GM12878 (cell line): ENCODE data around the gene TPRN. TPM values are rescaled to one million over a fixed set of nuclear protein-coding genes. Genes with fewer than 3 reads are reported as not detected.

Experiments
- ATAC-seq: fragments of 200-7000 bp; cut with Tn5 transposase; 3 replicates; pipeline ENCODE4 v1.9.1; 2020; ENCODE audit warnings: mild to moderate bottlenecking, moderate library complexity
- BruUV-seq: library from RNA; stranded (reverse); fragments of 400-500 nt; replicated peaks from 2 replicates; lab custom pipeline; 2021; lab: Mats Ljungman, UMichigan
- CTCF ChIA-PET: fragments of 300-600 bp; sonication (Branson Sonifier 250); formaldehyde crosslinking; extraction: SDS; loops from one replicate; lab custom pipeline; 2021; ENCODE audit warnings: inconsistent platforms; lab: Yijun Ruan, JAX
- POLR2A ChIA-PET: fragments of 350-600 bp; formaldehyde crosslinking; extraction: SDS; loops from one replicate; lab custom pipeline; 2021; ENCODE audit warnings: inconsistent platforms; lab: Charles Lee
- RAD21 ChIA-PET: fragments of 300-600 bp; sonication (Branson Sonifier 250); formaldehyde crosslinking; loops from one replicate; lab custom pipeline; 2023; ENCODE audit warnings: antibody characterized with exemption; ENCODE audit not compliant: unreplicated experiment; lab: Charles Lee
- SMC1A ChIA-PET: fragments of 300-600 bp; sonication (Branson Sonifier 250); formaldehyde crosslinking; loops from one replicate; lab custom pipeline; 2023; ENCODE audit not compliant: unreplicated experiment, uncharacterized antibody; lab: Charles Lee
- DNase-seq: peaks from one replicate; pipeline ENCODE4 v3.0.0-alpha.2; 2011; ENCODE audit warnings: low read depth, low spot score
- FAIRE-seq: peaks from 3 replicates; lab custom pipeline; 2011; peaks lifted over from hg19 to GRCh38; lab: Jason Lieb, UNC
- H2AFZ ChIP-seq: 2 replicates; pipeline ENCODE4 v1.6.0; 2011; ENCODE audit warnings: low read depth, low read length, control low read depth; ENCODE audit not compliant: control insufficient read depth
- H3K27ac ChIP-seq: 2 replicates; pipeline ENCODE4 v1.5.1; 2011; ENCODE audit warnings: control low read depth; ENCODE audit not compliant: control insufficient read depth, insufficient read depth
- H3K27me3 ChIP-seq, 2 experiments: replicated peaks in 1 of 2; 2 replicates each; pipeline versions ENCODE4 v1.6.0 to v1.6.1; 2011; ENCODE audit warnings: low read length in 1 of 2; ENCODE audit not compliant: control insufficient read depth in 2 of 2, insufficient read depth in 2 of 2
- H3K36me3 ChIP-seq, 2 experiments: 2 replicates each; pipeline ENCODE4 v1.5.1; 2011; ENCODE audit warnings: low read length in 1 of 2; ENCODE audit not compliant: control insufficient read depth in 2 of 2, insufficient read depth in 2 of 2
- H3K4me1 ChIP-seq: 2 replicates; pipeline ENCODE4 v1.6.1; 2011; ENCODE audit warnings: mild to moderate bottlenecking, low read length, moderate library complexity, mixed read lengths; ENCODE audit not compliant: control insufficient read depth, insufficient read depth
- H3K4me2 ChIP-seq: 2 replicates; pipeline ENCODE4 v1.6.0; 2011; ENCODE audit warnings: control low read depth; ENCODE audit not compliant: control insufficient read depth, insufficient read depth
- H3K4me3 ChIP-seq: fragments of 200-600 bp; sonication (generic); 2 replicates; pipeline ENCODE4 v1.5.1; 2016
- H3K79me2 ChIP-seq: 2 replicates; pipeline ENCODE4 v1.6.0; 2011; ENCODE audit warnings: low read length; ENCODE audit not compliant: control insufficient read depth, insufficient read depth
- H3K9ac ChIP-seq: 2 replicates; pipeline ENCODE4 v1.8.0; 2011; ENCODE audit warnings: low read length, control low read depth, mixed read lengths; ENCODE audit not compliant: control insufficient read depth, insufficient read depth
- H3K9me3 ChIP-seq: replicated peaks from 3 replicates; pipeline ENCODE4 v1.5.1; 2011; ENCODE audit warnings: mild to moderate bottlenecking, low read length; ENCODE audit not compliant: control insufficient read depth, insufficient read depth
- H4K20me1 ChIP-seq: 2 replicates; pipeline ENCODE4 v1.6.0; 2011; ENCODE audit not compliant: control insufficient read depth, insufficient read depth
- ATF7 ChIP-seq: fragments of 450-650 bp; IDR thresholded peaks from 2 replicates; pipeline ENCODE4 v1.6.1; 2016; ENCODE audit warnings: low read depth, mild to moderate bottlenecking
- FOXM1 ChIP-seq: IDR thresholded peaks from 2 replicates; pipeline ENCODE4 v1.6.1; 2012; ENCODE audit warnings: low read depth, mild to moderate bottlenecking, inconsistent platforms, low read length, moderate library complexity
- HDGF ChIP-seq: fragments of 450-650 bp; IDR thresholded peaks from 2 replicates; pipeline ENCODE4 v1.6.1; 2016; ENCODE audit warnings: antibody characterized with exemption
- MXI1 ChIP-seq: fragments of 150-350 bp; IDR thresholded peaks from 2 replicates; pipeline ENCODE4 v1.6.1; 2011; ENCODE audit warnings: low read depth, mild to moderate bottlenecking, inconsistent platforms, low read length, improper control_type of control experiment
- POLR2A ChIP-seq: IDR thresholded peaks from 2 replicates; pipeline ENCODE4 v1.6.1; 2011; ENCODE audit warnings: low read depth, mild to moderate bottlenecking, low read length
- POLR2AphosphoS2 ChIP-seq: IDR thresholded peaks from 2 replicates; pipeline ENCODE4 v1.6.1; 2011; ENCODE audit warnings: low read depth, mild to moderate bottlenecking, low read length, improper control_type of control experiment, moderate library complexity
- POLR2AphosphoS5 ChIP-seq: IDR thresholded peaks from 2 replicates; pipeline ENCODE4 v1.6.1; 2011; ENCODE audit warnings: mild to moderate bottlenecking, low read length, inconsistent platforms
- SPI1 ChIP-seq: IDR thresholded peaks from 2 replicates; pipeline ENCODE4 v1.6.1; 2011; ENCODE audit warnings: low read depth, mild to moderate bottlenecking, low read length, moderate library complexity, borderline replicate concordance; ENCODE audit not compliant: insufficient read depth
- SREBF2 ChIP-seq: IDR thresholded peaks from 2 replicates; pipeline ENCODE4 v1.6.1; 2012; ENCODE audit warnings: mild to moderate bottlenecking, low read length
- ZNF24 ChIP-seq: fragments of 450-650 bp; IDR thresholded peaks from 2 replicates; pipeline ENCODE4 v1.6.1; 2017; ENCODE audit warnings: antibody characterized with exemption, mild to moderate bottlenecking
- ZNF687 ChIP-seq: fragments of 450-650 bp; IDR thresholded peaks from 2 replicates; pipeline ENCODE4 v1.6.1; 2017; ENCODE audit warnings: mild to moderate bottlenecking, moderate library complexity
- WGBS: methylation state at CpG from one replicate; pipeline ENCODE4 v1.1.6; 2016; ENCODE audit warnings: low lambda C conversion rate; ENCODE audit not compliant: insufficient replicate concordance, insufficient coverage; ENCODE audit errors: missing lambda C conversion rate; 5-methylcytosine and 5-hydroxymethylcytosine counted together
- in situ Hi-C: fragments of 300-500 bp; cut with MboI; formaldehyde crosslinking; loops from 9 replicates; pipeline ENCODE4 v1.14.3; 2018; ENCODE audit warnings: mixed read lengths
- intact Hi-C: fragments of 100-400 bp; cut with micrococcal nuclease; formaldehyde crosslinking; loops from one replicate; pipeline ENCODE4 v1.14.2; 2022; ENCODE audit not compliant: unreplicated experiment
- polyA plus RNA-seq, 11 experiments: library from polyadenylated mRNA; depleted of rRNA in 4 of 11; unstranded in 6 of 11; stranded (reverse) in 5 of 11; fragments of >200 nt; fragmentation: Nextera tagmentation in 4 of 11; fragmentation: Illumina TruSeq in 1 of 11; extraction: Ambion mirVana in 4 of 11; extraction: Trizol in 1 of 11; gene quantifications; 1 replicate in 1 of 11; 2 replicates in 10 of 11; pipeline versions ENCODE4 v1.2.1 to v1.2.3, GENCODE V29; 2011 to 2016; ENCODE audit warnings: inconsistent platforms in 2 of 11, missing spikeins in 2 of 11, low read depth in 1 of 11
- total RNA-seq, 4 experiments: library from RNA; depleted of rRNA in 3 of 4; stranded (reverse); fragments of >200 nt in 3 of 4; fragmentation: Illumina TruSeq in 1 of 4; extraction: Trizol in 1 of 4; gene quantifications; 2 replicates each; pipeline versions ENCODE4 v1.2.1 to v1.2.3, GENCODE V29; 2013 to 2021
- TF ChIP-seq, protein P1 (sequence below): fragments of 450-650 bp; IDR thresholded peaks from 2 replicates; pipeline ENCODE4 v1.6.1; 2017; ENCODE audit warnings: mild to moderate bottlenecking
- TF ChIP-seq, protein P2 (sequence below): IDR thresholded peaks from 2 replicates; pipeline ENCODE4 v1.6.1; 2011; ENCODE audit warnings: low read depth, mild to moderate bottlenecking, low read length, moderate library complexity, borderline replicate concordance; ENCODE audit errors: extremely low read depth
- TF ChIP-seq, protein P3 (sequence below): fragments of 450-650 bp; IDR thresholded peaks from 2 replicates; pipeline ENCODE4 v1.6.1; 2016; ENCODE audit warnings: mild to moderate bottlenecking

Gene TPRN
- total and polyA plus RNA-seq, 10 of the 15 experiments (the other 5 are each of a cell fraction or from before 2014, with no cell fraction given): 0.18 to 19.5 (median 3.1) TPM

- no peak for FAIRE-seq
- H2AFZ ChIP-seq: no peak overlapping the region
- peaks cover 5% of the 10 kb centered on the region; the same call in 1 of the 2 replicates for H3K4me1 ChIP-seq
- H4K20me1 ChIP-seq: no peaks in the 10 kb centered on the region
- in situ Hi-C loops (no loop called here), intact Hi-C loops (no loop called here)
- H3K27me3 ChIP-seq: no peaks in the 10 kb centered on the region
- ChIA-PET POLR2A (interaction anchor here (0.6 to 1.4 kb wide), 4 partner anchors 18 to 191 kb away, joined by 4 to 8 read pairs (median 4); partner anchors contain the start of gene TPRN), CTCF (no interaction called here), RAD21 (no interaction called here), SMC1A (no interaction called here)
- no peak overlapping the region for H3K9ac ChIP-seq
- H3K36me3 ChIP-seq: peaks cover 0 to 2% of the 10 kb centered on the region in 2 experiments; a peak in 2 of 4 replicates
- WGBS: 84% methylated on average over 11 of the region's 12 CpGs
- no peak overlapping the region for H3K4me2 ChIP-seq
- H3K27ac ChIP-seq: no peak overlapping the region
- no peak overlapping the region for H3K4me3 ChIP-seq
- H3K79me2 ChIP-seq: no peaks in the 10 kb centered on the region
- no peak for ATAC-seq
- no TSS peak for BruUV-seq
- no peak for DNase-seq
- H3K9me3 ChIP-seq: no peaks in the 10 kb centered on the region
- no peak for TF ChIP-seq ZNF24
- TF ChIP-seq, protein P1, sequence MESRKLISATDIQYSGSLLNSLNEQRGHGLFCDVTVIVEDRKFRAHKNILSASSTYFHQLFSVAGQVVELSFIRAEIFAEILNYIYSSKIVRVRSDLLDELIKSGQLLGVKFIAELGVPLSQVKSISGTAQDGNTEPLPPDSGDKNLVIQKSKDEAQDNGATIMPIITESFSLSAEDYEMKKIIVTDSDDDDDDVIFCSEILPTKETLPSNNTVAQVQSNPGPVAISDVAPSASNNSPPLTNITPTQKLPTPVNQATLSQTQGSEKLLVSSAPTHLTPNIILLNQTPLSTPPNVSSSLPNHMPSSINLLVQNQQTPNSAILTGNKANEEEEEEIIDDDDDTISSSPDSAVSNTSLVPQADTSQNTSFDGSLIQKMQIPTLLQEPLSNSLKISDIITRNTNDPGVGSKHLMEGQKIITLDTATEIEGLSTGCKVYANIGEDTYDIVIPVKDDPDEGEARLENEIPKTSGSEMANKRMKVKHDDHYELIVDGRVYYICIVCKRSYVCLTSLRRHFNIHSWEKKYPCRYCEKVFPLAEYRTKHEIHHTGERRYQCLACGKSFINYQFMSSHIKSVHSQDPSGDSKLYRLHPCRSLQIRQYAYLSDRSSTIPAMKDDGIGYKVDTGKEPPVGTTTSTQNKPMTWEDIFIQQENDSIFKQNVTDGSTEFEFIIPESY: no peak
- TF ChIP-seq MXI1: no peak
- no peak for TF ChIP-seq POLR2AphosphoS5
- TF ChIP-seq, protein P2, sequence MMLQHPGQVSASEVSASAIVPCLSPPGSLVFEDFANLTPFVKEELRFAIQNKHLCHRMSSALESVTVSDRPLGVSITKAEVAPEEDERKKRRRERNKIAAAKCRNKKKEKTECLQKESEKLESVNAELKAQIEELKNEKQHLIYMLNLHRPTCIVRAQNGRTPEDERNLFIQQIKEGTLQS: no peak
- TF ChIP-seq POLR2A: peak; percentile 39; the same call in 1 of the 2 replicates
- TF ChIP-seq SPI1: no peak
- TF ChIP-seq SREBF2: no peak
- no peak for TF ChIP-seq HDGF
- no peak for TF ChIP-seq ZNF687
- TF ChIP-seq POLR2AphosphoS2: 0 out of 2 replicates have a peak, but pooled peaks have one; percentile 24
- TF ChIP-seq, protein P3, sequence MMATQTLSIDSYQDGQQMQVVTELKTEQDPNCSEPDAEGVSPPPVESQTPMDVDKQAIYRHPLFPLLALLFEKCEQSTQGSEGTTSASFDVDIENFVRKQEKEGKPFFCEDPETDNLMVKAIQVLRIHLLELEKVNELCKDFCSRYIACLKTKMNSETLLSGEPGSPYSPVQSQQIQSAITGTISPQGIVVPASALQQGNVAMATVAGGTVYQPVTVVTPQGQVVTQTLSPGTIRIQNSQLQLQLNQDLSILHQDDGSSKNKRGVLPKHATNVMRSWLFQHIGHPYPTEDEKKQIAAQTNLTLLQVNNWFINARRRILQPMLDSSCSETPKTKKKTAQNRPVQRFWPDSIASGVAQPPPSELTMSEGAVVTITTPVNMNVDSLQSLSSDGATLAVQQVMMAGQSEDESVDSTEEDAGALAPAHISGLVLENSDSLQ: no peak
- no peak for TF ChIP-seq FOXM1
- TF ChIP-seq ATF7: no peak
Measured at GRCh38 chr9:137218754-137219271, 18.3 kb upstream of the TPRN start.
